Measurements from ENCODE around the gene OOSP3. TPM values are rescaled to one million over a fixed set of nuclear protein-coding genes. Genes with fewer than 3 reads are reported as not detected.

OOSP3 gene
- polyA plus RNA-seq, 4 donors: 0.12 to 0.20 TPM; not detected in 2

DNA sequence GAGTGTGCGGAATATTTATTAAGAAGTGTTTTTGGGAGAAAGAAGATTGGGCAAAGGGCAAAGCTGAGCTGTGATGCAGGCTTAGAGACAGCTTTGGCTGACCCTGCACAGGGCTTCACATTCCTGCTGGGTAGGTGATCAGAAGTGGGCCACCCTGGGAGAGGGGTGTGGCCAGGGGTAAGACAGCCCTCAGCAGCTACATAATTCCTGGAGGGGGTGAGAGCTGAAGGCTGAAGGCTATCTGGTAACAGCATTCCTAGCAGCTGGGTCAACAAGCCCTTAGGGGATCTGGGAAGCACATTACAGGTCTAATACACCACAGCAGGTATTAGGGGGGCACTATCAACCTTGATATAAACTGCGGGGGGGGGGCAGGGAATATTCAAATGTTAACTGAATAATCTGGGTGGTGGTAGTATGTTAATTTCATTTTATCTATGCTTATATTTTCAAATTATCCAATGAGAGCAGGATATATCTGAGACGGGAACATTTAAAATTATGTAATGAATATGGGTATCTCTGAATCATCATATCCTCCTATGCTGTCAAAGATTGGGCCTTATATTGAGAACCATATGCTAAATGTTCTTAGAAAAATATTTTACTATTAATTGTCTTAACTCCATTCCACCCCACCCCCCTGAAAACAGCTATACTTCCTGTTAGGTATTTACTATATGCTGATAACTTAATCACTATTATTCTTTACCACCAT lies 65.6 kb downstream of the OOSP3 start:
- DNase-seq (ENCODE audit: low read depth in 4 of 4, low spot score in 3 of 4): no peak

DNA sequence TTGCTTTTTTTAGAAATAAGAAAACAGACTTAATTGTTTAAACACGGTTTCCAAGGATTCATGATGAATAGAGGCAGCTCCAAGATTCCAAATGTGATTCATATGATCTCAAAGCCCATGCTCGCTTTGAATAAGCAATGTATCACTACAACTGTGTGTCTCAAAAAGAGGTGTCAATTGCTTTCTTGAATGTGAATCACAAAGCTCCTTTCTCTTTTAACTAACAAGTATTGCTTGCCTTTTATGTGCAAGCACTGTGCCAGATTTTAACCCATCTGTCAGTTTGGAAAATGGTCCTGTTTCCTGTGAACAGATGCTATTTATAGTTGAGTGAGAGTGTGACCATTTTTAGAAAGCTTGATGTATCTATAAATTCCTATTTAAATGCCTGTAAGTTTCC lies 66.1 kb downstream of the OOSP3 start:
- DNase-seq (ENCODE audit: low read depth in 4 of 4, low spot score in 3 of 4): no peak

Other genes starting within 250 kb of the OOSP3 start
- 10 to 100 TPM; 37.8 to 50.2 (median 43.8) TPM for gene PATL1, start 209.7 kb upstream of the OOSP3 start, polyA plus RNA-seq (ENCODE audit: insufficient read length in 4 of 4)
- gene OR10V1, start 164.9 kb upstream of the OOSP3 start, polyA plus RNA-seq (ENCODE audit: insufficient read length in 4 of 4): not detected
- gene STX3, start 123.4 kb upstream of the OOSP3 start, polyA plus RNA-seq (ENCODE audit: insufficient read length in 4 of 4): 10 to 100 TPM; 43.1 to 55.5 (median 47.7) TPM
- 10 to 100 TPM; 62.0 to 64.3 (median 63.5) TPM for gene MRPL16, start 68.0 kb upstream of the OOSP3 start, polyA plus RNA-seq (ENCODE audit: insufficient read length in 4 of 4)
- under 1 TPM in 2 of 4 donors, not detected in 2; 0.08 to 0.16 TPM for gene CBLIF, start 33.3 kb upstream of the OOSP3 start, polyA plus RNA-seq (ENCODE audit: insufficient read length in 4 of 4)
- under 1 TPM in 1 of 4 donors, not detected in 3; 0.50 TPM for gene TCN1, start 12.3 kb upstream of the OOSP3 start, polyA plus RNA-seq (ENCODE audit: insufficient read length in 4 of 4)
- under 1 TPM; 0.12 to 0.43 (median 0.30) TPM for gene OOSP1, start 59.6 kb downstream of the OOSP3 start, polyA plus RNA-seq (ENCODE audit: insufficient read length in 4 of 4)
- not detected for gene OOSP4A, start 85.3 kb downstream of the OOSP3 start, polyA plus RNA-seq (ENCODE audit: insufficient read length in 4 of 4)
- gene OOSP4B, start 138.4 kb downstream of the OOSP3 start, polyA plus RNA-seq (ENCODE audit: insufficient read length in 4 of 4): not detected
- gene OOSP2, start 161.6 kb downstream of the OOSP3 start, polyA plus RNA-seq (ENCODE audit: insufficient read length in 4 of 4): not detected
- gene MS4A3, start 177.9 kb downstream of the OOSP3 start, polyA plus RNA-seq (ENCODE audit: insufficient read length in 4 of 4): 1 to 10 TPM in 1 of 4 donors, under 1 TPM in 3; 0.55 to 1.2 (median 0.62) TPM
- gene MS4A2, start 209.9 kb downstream of the OOSP3 start, polyA plus RNA-seq (ENCODE audit: insufficient read length in 4 of 4): under 1 TPM in 1 of 4 donors, not detected in 3; 0.04 TPM